Peyer's patch (tissue), 4 donors: ENCODE results near the gene ZNF236.

Source experiments
- CTCF ChIP-seq, 6 experiments: fragments of 450-650 bp in 4 of 6; fragments of 200-600 bp in 2 of 6; sonication (generic) in 1 of 6; IDR thresholded peaks; one replicate each; pipeline ENCODE4 v1.5.1; 2017 to 2019; ENCODE audit warnings: antibody characterized with exemption in 6 of 6, mild to moderate bottlenecking in 3 of 6, moderate library complexity in 1 of 6
- POLR2A ChIP-seq, 2 donors: fragments of 450-650 bp; IDR thresholded peaks; one replicate each; pipeline ENCODE4 v1.5.1; 2017; ENCODE audit warnings: antibody characterized with exemption in 2 of 2, mild to moderate bottlenecking in 2 of 2, moderate library complexity in 2 of 2

- TF ChIP-seq CTCF (IDR thresholded peaks at IDR 0.05) (no peak), POLR2A (IDR thresholded peaks at IDR 0.05) (no peak)
These were observed 162.1 kb downstream of the ZNF236 start for GRCh38 chr18:76984193-76985155.
